Epidermal melanocyte (primary cell): ENCODE measurements around the gene CORO2A.
"Not testable (repeated sequence)": the region's sequence is repeated elsewhere in the genome, so short reads cannot be mapped to it uniquely, and the experiment has no call there.

ENCODE experiments used
- DNase-seq: peaks from one replicate; pipeline ENCODE4 v3.0.0; 2011; ENCODE audit warnings: low spot score; ENCODE audit not compliant: insufficient read length

The CORO2A gene

DNA sequence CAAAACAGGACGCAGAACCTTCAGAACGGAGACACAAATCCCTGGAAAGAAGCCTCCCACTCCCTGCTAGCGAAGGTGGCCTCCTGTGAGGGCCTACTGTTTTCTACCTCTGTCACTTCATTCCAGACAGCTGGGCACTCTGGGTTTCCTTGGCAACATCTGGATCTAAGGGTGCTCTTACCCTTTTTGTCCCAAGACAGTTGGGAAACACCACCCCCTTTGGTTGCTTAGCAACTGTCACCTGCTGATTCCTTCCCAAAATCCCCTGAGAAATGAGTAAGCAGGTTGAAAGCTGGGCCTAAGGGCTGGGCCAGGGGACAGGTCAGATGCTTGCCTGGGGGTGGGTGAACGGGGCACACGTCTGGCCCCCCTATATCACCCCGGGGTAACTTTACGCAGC is 106.5 kb downstream of the CORO2A start:
- no peak for DNase-seq

- no peak for DNase-seq
Measured at GRCh38 chr9:98085058-98085457, 107.4 kb downstream of the CORO2A start.

GRCh38 chr9:98084396-98084795 is 108.0 kb downstream of the CORO2A start:
- no peak for DNase-seq

DNA sequence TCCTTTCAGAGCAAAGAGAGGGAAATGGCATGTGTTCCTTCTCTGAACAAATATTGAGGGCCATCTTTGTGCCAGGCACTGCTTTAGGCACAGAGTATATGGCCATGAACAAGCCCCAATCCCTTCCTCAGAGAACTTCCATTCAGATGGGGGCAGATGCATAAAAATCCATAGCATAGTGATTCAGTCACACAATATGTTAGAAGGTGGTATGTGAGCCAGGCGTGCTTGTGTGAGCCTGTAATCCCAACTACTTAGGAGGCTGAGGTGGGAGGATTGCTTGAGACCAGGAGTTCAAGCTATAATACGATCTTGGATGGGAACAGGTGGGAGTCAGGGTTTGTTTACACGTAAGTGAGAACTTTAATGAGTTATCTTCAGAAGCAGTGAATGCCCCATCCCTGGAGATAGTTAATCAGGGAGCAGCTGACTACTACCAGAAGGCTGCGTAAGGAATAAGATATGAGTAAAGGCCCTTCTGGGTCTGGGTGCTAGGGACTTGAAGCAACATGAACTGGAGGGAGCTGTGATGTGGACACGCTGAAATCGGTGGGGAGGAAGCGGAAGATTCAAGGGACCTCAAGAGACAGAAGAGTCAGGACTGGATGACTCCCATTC is 108.8 kb downstream of the CORO2A start:
- DNase-seq = no peak

- DNase-seq = no peak
Measured at GRCh38 chr9:98083061-98083501, 109.4 kb downstream of the CORO2A start.

- DNase-seq = no peak
Measured at GRCh38 chr9:98081477-98082219, 110.8 kb downstream of the CORO2A start.

- DNase-seq = no peak
Measured at GRCh38 chr9:98080780-98081179, 111.7 kb downstream of the CORO2A start.

DNA sequence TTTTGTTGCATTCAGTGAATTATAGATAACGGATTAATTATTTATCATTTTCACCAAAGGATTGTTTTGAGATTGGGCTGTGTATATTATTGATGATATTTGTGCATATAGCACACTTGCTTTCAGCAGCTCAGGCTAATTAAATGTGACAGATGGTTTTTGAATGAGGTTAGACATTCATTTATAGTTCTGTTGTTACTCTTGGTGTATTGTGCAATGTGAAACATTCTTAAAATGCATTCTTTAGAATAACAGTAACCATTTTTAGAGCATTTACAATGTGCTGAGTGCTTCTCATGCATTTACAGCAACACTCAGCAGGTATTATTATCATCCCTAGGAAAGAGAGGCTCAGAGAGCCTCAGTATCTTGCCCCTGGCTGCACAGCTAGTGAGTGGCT is 112.1 kb downstream of the CORO2A start:
- no peak for DNase-seq

DNA sequence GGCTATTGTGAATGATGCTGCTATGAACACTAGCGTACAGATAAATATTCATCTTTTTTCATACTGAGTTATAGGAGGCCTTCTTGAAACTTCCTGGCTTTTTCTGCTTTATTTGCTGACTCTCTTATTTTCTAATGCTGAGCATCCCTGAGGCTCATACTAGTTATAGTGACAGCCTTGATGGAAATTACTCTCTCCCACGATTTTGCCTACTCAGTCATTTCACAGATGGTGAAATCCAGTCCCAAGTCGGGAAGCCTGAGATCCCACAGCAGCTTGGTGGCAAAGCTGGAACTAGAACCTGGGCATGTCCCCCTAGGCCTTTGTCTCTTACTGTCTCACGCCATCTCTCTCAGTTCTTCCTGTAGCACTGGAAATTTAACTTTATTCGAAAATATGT is 113.5 kb downstream of the CORO2A start:
- DNase-seq = no peak

- DNase-seq = not testable (repeated sequence)
Measured at GRCh38 chr9:98076514-98076890, 115.9 kb downstream of the CORO2A start.

GRCh38 chr9:98075332-98075805 is 117.1 kb downstream of the CORO2A start:
- DNase-seq = no peak

GRCh38 chr9:98074115-98074990 is 118.1 kb downstream of the CORO2A start:
- peak; percentile 70 for DNase-seq

DNA sequence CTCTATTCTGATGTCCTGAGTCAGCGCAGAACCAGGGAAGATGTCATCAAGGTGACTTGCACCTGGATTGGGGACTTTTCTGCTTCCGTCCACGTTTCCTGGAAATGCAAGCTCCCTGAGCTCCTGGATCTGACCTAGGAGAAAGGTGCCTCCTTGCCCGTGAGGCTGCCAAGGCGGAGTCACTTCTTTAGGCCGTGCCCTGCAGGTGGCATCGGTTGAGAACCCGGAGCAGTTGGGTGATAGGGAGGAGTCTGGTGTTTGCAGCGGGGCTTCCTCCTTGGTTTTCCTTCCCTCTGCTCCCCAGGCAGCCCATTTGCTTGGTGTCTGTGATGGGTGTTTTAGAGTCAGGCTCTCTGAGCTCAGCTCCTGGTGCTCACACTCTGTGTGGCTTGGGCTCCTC is 120.7 kb downstream of the CORO2A start:
- DNase-seq = no peak
